Measurements from ENCODE around the gene MYO7B. TPM values are rescaled to one million over a fixed set of nuclear protein-coding genes. Genes with fewer than 3 reads are reported as not detected.

Gene MYO7B
- total and polyA plus RNA-seq, 2 experiments from 2014 or later, result 0.06 to 0.12 TPM

DNA sequence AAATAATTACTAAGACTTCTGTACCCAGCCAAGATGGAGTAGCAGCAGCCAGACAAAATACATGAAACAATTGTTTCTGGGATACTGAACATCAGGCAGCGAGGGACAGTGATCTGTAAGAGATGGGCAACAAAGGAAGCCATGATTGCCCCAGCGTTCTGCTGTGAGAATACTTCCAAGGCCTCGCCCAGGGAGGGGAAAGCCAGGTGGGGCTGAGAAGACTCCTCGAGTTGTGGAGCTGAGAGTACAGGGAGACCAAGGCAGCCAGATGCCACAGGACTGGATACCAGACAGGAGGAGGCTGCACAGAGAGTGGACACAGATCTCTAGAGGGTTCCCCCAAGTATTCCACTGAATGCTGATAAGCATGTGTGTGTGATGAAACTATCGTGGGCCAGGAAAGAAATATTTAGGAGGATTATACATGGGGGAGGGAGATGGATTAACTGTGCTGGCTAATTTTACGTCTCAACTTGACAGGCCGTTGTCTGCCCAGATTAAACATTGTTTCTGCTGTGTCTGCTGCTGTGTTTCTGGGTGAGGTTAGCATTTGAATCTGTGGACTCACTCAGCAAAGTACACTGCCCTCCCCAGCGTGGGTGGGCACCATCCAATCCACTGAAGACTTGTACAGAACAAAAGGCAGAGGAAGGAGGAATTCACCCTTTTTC is 150.1 kb downstream of the MYO7B start:
- TF ChIP-seq, protein P1, sequence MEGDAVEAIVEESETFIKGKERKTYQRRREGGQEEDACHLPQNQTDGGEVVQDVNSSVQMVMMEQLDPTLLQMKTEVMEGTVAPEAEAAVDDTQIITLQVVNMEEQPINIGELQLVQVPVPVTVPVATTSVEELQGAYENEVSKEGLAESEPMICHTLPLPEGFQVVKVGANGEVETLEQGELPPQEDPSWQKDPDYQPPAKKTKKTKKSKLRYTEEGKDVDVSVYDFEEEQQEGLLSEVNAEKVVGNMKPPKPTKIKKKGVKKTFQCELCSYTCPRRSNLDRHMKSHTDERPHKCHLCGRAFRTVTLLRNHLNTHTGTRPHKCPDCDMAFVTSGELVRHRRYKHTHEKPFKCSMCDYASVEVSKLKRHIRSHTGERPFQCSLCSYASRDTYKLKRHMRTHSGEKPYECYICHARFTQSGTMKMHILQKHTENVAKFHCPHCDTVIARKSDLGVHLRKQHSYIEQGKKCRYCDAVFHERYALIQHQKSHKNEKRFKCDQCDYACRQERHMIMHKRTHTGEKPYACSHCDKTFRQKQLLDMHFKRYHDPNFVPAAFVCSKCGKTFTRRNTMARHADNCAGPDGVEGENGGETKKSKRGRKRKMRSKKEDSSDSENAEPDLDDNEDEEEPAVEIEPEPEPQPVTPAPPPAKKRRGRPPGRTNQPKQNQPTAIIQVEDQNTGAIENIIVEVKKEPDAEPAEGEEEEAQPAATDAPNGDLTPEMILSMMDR (IDR thresholded peaks at IDR 0.05; ENCODE audit: low read depth, low read length), result no peak
- DNase-seq (ENCODE audit: low read depth in 1 of 2, low spot score in 1 of 2), result no peak
- H3K4me3 ChIP-seq, result no peak overlapping the region

More for the DNA sequence above, 150.1 kb downstream of the MYO7B start:
- no peaks in the 10 kb centered on the region for H3K27me3 ChIP-seq
- no peaks in the 10 kb centered on the region for H3K36me3 ChIP-seq
- H3K4me1 ChIP-seq (ENCODE audit: low read depth), result peaks cover 6% of the 10 kb centered on the region
- no peaks in the 10 kb centered on the region for H3K9me3 ChIP-seq (ENCODE audit: low read depth)
- H3K27ac ChIP-seq, result no peak overlapping the region

Other genes with a start within 250 kb of the MYO7B start
- 44.3 and 54.8 TPM in 2 replicates for gene ERCC3, start 241.5 kb upstream of the MYO7B start, total RNA-seq
- 46.0 and 50.0 TPM in 2 replicates for gene ERCC3, start 241.5 kb upstream of the MYO7B start, polyA plus RNA-seq
- 23.9 and 36.6 TPM in 2 replicates for gene MAP3K2, start 147.7 kb upstream of the MYO7B start, total RNA-seq
- 40.2 and 56.9 TPM in 2 replicates for gene MAP3K2, start 147.7 kb upstream of the MYO7B start, polyA plus RNA-seq
- not detected in 2 replicates for gene PROC, start 117.3 kb upstream of the MYO7B start, total RNA-seq
- gene PROC, start 117.3 kb upstream of the MYO7B start, polyA plus RNA-seq, result not detected in 2 replicates
- 47.2 and 55.6 TPM in 2 replicates for gene IWS1, start 9.2 kb upstream of the MYO7B start, total RNA-seq
- 52.4 and 53.8 TPM in 2 replicates for gene IWS1, start 9.2 kb upstream of the MYO7B start, polyA plus RNA-seq
- not detected in 2 replicates for gene GPR17, start 110.5 kb downstream of the MYO7B start, total RNA-seq
- 0.09 TPM in 1 of 2 replicates, not detected in the other for gene GPR17, start 110.5 kb downstream of the MYO7B start, polyA plus RNA-seq
- 23.2 and 32.9 TPM in 2 replicates for gene LIMS2, start 139.8 kb downstream of the MYO7B start, total RNA-seq
- gene LIMS2, start 139.8 kb downstream of the MYO7B start, polyA plus RNA-seq, result 35.2 and 48.8 TPM in 2 replicates
- 9.3 and 11.7 TPM in 2 replicates for gene SFT2D3, start 165.8 kb downstream of the MYO7B start, total RNA-seq
- gene SFT2D3, start 165.8 kb downstream of the MYO7B start, polyA plus RNA-seq, result 0.13 and 5.9 TPM in 2 replicates